B cell (primary cell): ENCODE data around the gene KCNS3. TPM values are rescaled to one million over a fixed set of nuclear protein-coding genes. Genes with fewer than 3 reads are reported as not detected.

Source experiments
- ATAC-seq: fragments of 200-7000 bp; cut with Tn5 transposase; one replicate; pipeline ENCODE4 v1.10.0; 2021; ENCODE audit warnings: low read depth, mild to moderate bottlenecking, moderate number of reproducible peaks, moderate library complexity
- CTCF ChIA-PET: fragments of 350-600 bp; sonication (Branson Sonifier 250); formaldehyde crosslinking; loops from one replicate; lab custom pipeline; 2021; ENCODE audit warnings: antibody characterized with exemption, inconsistent platforms; lab: Charles Lee
- POLR2A ChIA-PET: fragments of 350-600 bp; sonication (Branson Sonifier 250); formaldehyde crosslinking; loops from one replicate; lab custom pipeline; 2021; ENCODE audit warnings: antibody characterized with exemption; lab: Charles Lee
- DNase-seq: peaks from one replicate; pipeline ENCODE4 v3.0.0; 2013
- H2AFZ ChIP-seq: 2 replicates; pipeline ENCODE4 v1.6.1; 2012; ENCODE audit warnings: mild to moderate bottlenecking, low read depth, low read length; ENCODE audit not compliant: insufficient read depth, poor library complexity, severe bottlenecking
- H3K27ac ChIP-seq, 2 donors: 1 replicate in 1 of 2; 2 replicates in 1 of 2; pipeline ENCODE4 v1.5.1; 2012 to 2013; ENCODE audit warnings: low read length in 2 of 2, mild to moderate bottlenecking in 2 of 2, moderate library complexity in 1 of 2
- H3K27me3 ChIP-seq, 4 experiments: fragments of 200-600 bp in 1 of 4; sonication (generic) in 1 of 4; replicated peaks in 1 of 4; 1 replicate in 2 of 4; 2 replicates in 2 of 4; pipeline versions ENCODE4 v1.6.1 to v1.7.0; 2013 to 2016; ENCODE audit warnings: low read length in 3 of 4, mild to moderate bottlenecking in 2 of 4, mixed read lengths in 1 of 4, moderate library complexity in 1 of 4; ENCODE audit not compliant: insufficient read depth in 4 of 4, control insufficient read depth in 3 of 4; ENCODE audit errors: control extremely low read depth in 1 of 4
- H3K36me3 ChIP-seq, 2 experiments: replicated peaks in 1 of 2; 1 replicate in 1 of 2; 2 replicates in 1 of 2; pipeline versions ENCODE4 v1.6.1 to v1.7.1; 2013; ENCODE audit warnings: low read length in 1 of 2; ENCODE audit not compliant: insufficient read depth in 2 of 2, control insufficient read depth in 1 of 2; ENCODE audit errors: control extremely low read depth in 1 of 2, extremely low read depth in 1 of 2
- H3K4me1 ChIP-seq, 2 donors: fragments of 200-600 bp in 1 of 2; sonication (generic) in 1 of 2; 1 replicate in 1 of 2; 2 replicates in 1 of 2; pipeline versions ENCODE4 v1.5.1 to v1.6.1; 2013 to 2017; ENCODE audit warnings: low read length in 2 of 2; ENCODE audit not compliant: control insufficient read depth in 2 of 2, insufficient read depth in 2 of 2
- H3K4me2 ChIP-seq: replicated peaks from 2 replicates; pipeline ENCODE3; 2012; ENCODE audit warnings: mild to moderate bottlenecking, low read depth, low read length; ENCODE audit not compliant: poor library complexity, severe bottlenecking
- H3K4me3 ChIP-seq, 5 experiments: fragments of 200-600 bp in 1 of 5; sonication (generic) in 1 of 5; 1 replicate in 3 of 5; 2 replicates in 2 of 5; pipeline versions ENCODE4 v1.5.1 to v1.7.0; 2011 to 2016; ENCODE audit warnings: low read length in 4 of 5, mild to moderate bottlenecking in 4 of 5, low read depth in 2 of 5, control low read depth in 1 of 5, moderate library complexity in 1 of 5; ENCODE audit not compliant: insufficient read depth in 1 of 5; ENCODE audit errors: control extremely low read depth in 1 of 5, extremely low read depth in 1 of 5
- H3K79me2 ChIP-seq: fragments of 200-600 bp; sonication (generic); one replicate; pipeline ENCODE4 v1.6.0; 2016; ENCODE audit warnings: low read length; ENCODE audit not compliant: control insufficient read depth, insufficient read depth
- H3K9ac ChIP-seq: fragments of 200-600 bp; sonication (generic); 2 replicates; pipeline ENCODE4 v1.6.1; 2017; ENCODE audit warnings: mild to moderate bottlenecking, low read length, moderate library complexity
- H3K9me3 ChIP-seq, 3 donors: one replicate each; pipeline versions ENCODE4 v1.6.1 to v1.7.1; 2013; ENCODE audit warnings: low read length in 2 of 3; ENCODE audit not compliant: control insufficient read depth in 2 of 3, insufficient read depth in 1 of 3; ENCODE audit errors: control extremely low read depth in 1 of 3
- H4K20me1 ChIP-seq: 2 replicates; pipeline ENCODE4 v1.6.0; 2012; ENCODE audit warnings: mild to moderate bottlenecking, low read length; ENCODE audit not compliant: insufficient read depth, control insufficient read depth, poor library complexity, severe bottlenecking
- H3K27ac Mint-ChIP-seq: one replicate; pipeline ENCODE4 v1.8.0; 2021; ENCODE audit warnings: mixed read lengths
- H3K27me3 Mint-ChIP-seq: one replicate; pipeline ENCODE4 v1.8.0; 2021; ENCODE audit warnings: mixed read lengths
- H3K4me1 Mint-ChIP-seq: one replicate; pipeline ENCODE4 v1.8.0; 2021; ENCODE audit warnings: mixed read lengths
- H3K4me3 Mint-ChIP-seq: one replicate; pipeline ENCODE4 v1.8.0; 2021; ENCODE audit warnings: mixed read lengths
- H3K9me3 Mint-ChIP-seq: one replicate; pipeline ENCODE4 v1.8.0; 2022; ENCODE audit warnings: mixed read lengths; ENCODE audit not compliant: insufficient read depth
- CTCF ChIP-seq: fragments of 200-600 bp; IDR thresholded peaks from one replicate; pipeline ENCODE4 v1.8.0; 2022; ENCODE audit warnings: antibody characterized with exemption, mild to moderate bottlenecking
- EZH2 ChIP-seq: IDR thresholded peaks from 2 replicates; pipeline ENCODE4 v1.6.1; 2012; ENCODE audit warnings: borderline replicate concordance, low read depth, mild to moderate bottlenecking, moderate library complexity, low read length; ENCODE audit not compliant: insufficient read depth, poor library complexity, severe bottlenecking
- WGBS: methylation state at CpG from one replicate; pipeline ENCODE4 v1.1.5; 2013; ENCODE audit warnings: missing lambda C conversion rate; ENCODE audit not compliant: insufficient coverage; 5-methylcytosine and 5-hydroxymethylcytosine counted together
- intact Hi-C: fragments of 100-400 bp; cut with micrococcal nuclease; formaldehyde crosslinking; loops from one replicate; pipeline ENCODE4 v1.10.0; 2022
- polyA plus RNA-seq: library from polyadenylated mRNA; depleted of rRNA; stranded (reverse); fragments of >200 nt; gene quantifications from 2 replicates; pipeline ENCODE4 v1.2.3, GENCODE V29; 2012
- total RNA-seq, 2 donors: library from RNA; stranded (reverse); fragments of 120-200 nt in 1 of 2; gene quantifications; 1 replicate in 1 of 2; 2 replicates in 1 of 2; pipeline versions ENCODE4 v1.2.3 to v1.2.4, GENCODE V29; 2013 to 2022

Gene KCNS3
- total and polyA plus RNA-seq, 2 donors (not counting 1 experiment from before 2014, with no cell fraction given): 0.10 to 0.76 TPM

- peaks cover 0 to 5% (median under 1%) of the 10 kb centered on the region in 4 experiments for H3K27me3 ChIP-seq
- no peak for DNase-seq
- no peak overlapping the region for H3K27ac Mint-ChIP-seq
Observed at GRCh38 chr2:17915099-17915498, 36.6 kb downstream of the KCNS3 start.

More at GRCh38 chr2:17915099-17915498, 36.6 kb downstream of the KCNS3 start:
- ChIA-PET CTCF (no interaction called here), POLR2A (no interaction called here)
- Histone ChIP-seq H3K9ac (no peak overlapping the region), H3K79me2 (no peaks in the 10 kb centered on the region), H3K4me1 (peaks cover 6 to 8% of the 10 kb centered on the region in 2 donors), H2AFZ (no peak overlapping the region), H3K36me3 (no peaks in the 10 kb centered on the region), H3K4me2 (no peak overlapping the region), H3K4me3 (no peak overlapping the region), H3K27ac (no peak overlapping the region), H4K20me1 (no peaks in the 10 kb centered on the region), H3K9me3 (no peaks in the 10 kb centered on the region)
- no peak overlapping the region for H3K4me3 Mint-ChIP-seq
- peaks cover 9% of the 10 kb centered on the region for H3K4me1 Mint-ChIP-seq
- peaks cover 23% of the 10 kb centered on the region for H3K27me3 Mint-ChIP-seq
- no peaks in the 10 kb centered on the region for H3K9me3 Mint-ChIP-seq
- intact Hi-C loops: no loop called here
- WGBS: 80% methylated on average over 1 of the region's 3 CpGs
- TF ChIP-seq CTCF (no peak), EZH2 (no peak)
- ATAC-seq: no peak
